ENCODE data around the gene TMUB1. TPM values are rescaled to one million over a fixed set of nuclear protein-coding genes. Genes with fewer than 3 reads are reported as not detected.
A peak's percentile ranks its signal among the peaks of the same experiment; 100 is the strongest.

TMUB1 gene
- total RNA-seq, 1 donor from 2014 or later: 14.8 TPM

DNA sequence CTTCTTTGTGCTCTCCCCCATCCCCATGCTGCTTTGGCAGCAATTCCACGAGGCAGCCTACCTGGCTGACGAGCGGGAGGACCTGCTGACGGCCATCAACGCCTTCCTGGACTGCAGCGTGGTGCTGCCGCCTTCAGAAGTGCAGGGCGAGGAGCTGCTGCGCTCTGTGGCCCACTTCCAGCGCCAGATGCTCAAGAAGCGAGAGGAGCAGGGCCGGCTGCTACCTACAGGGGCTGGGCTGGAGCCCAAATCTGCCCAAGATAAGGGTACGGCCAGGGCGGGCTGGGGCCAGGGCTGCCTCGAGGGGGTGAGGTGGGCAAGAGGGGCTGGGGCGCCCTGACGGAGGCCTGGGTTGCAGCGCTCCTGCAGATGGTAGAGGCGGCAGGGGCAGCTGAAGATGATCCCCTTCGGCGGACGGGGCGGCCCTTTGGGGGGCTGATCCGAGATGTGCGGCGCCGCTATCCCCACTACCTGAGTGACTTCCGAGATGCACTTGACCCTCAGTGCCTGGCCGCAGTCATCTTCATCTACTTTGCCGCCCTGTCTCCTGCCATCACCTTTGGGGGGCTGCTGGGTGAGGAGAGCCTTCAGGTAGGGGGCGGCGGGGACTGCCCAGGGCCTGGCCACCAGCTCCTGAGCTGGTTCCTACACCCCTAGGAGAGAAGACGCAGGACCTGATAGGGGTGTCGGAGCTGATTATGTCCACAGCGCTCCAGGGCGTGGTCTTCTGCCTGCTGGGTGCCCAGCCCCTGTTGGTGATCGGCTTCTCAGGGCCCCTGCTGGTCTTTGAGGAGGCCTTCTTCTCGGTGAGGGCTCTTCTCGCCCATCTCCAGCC is 12.0 kb downstream of the TMUB1 start:
- DNase-seq (ENCODE audit: low read depth in 2 of 2): no peak

DNA sequence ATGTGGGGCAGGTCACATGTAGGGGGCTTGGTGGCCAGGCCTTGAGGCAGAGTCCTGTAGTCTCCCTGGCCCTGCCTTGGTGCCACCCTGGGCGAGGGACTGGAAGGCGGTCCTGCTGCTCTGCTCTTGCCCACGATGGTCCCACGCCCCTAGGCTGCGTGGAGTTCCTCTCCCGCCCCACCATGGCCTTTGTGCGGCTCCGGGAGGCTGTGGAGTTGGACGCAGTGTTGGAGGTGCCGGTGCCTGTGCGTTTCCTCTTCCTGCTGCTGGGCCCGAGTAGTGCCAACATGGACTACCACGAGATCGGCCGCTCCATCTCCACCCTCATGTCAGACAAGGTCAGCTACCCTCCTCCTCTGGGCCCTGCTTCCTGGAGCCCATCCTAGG is 12.7 kb downstream of the TMUB1 start:
- no peak for DNase-seq (ENCODE audit: low read depth in 2 of 2)

DNA sequence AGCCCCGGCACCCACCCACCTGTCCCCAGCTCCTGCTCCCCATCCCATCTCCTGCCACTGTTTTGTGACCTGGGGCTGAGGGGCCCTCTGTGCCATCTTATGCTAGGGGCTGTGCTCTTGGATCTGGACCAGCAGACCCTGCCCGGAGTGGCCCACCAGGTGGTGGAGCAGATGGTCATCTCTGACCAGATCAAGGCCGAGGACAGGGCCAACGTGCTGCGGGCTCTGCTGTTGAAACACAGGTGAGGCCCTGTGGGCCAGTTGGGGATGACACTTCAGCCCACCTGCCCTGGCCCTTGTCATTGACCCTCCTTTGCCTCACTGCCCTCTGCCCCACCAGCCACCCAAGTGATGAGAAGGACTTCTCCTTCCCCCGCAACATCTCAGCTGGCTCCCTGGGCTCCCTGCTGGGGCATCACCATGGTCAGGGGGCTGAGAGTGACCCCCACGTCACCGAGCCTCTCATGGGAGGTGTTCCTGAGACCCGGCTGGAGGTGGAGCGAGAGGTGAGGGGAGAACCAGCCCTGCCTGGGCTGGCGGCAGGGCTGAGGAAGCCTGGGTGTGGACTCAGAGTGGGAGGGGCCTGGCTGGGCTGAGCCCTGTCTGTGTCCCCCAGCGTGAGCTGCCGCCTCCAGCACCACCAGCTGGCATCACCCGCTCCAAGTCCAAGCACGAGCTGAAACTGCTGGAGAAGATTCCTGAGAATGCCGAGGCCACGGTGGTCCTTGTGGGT is 13.3 kb downstream of the TMUB1 start:
- no peak for DNase-seq (ENCODE audit: low read depth in 2 of 2)

DNA sequence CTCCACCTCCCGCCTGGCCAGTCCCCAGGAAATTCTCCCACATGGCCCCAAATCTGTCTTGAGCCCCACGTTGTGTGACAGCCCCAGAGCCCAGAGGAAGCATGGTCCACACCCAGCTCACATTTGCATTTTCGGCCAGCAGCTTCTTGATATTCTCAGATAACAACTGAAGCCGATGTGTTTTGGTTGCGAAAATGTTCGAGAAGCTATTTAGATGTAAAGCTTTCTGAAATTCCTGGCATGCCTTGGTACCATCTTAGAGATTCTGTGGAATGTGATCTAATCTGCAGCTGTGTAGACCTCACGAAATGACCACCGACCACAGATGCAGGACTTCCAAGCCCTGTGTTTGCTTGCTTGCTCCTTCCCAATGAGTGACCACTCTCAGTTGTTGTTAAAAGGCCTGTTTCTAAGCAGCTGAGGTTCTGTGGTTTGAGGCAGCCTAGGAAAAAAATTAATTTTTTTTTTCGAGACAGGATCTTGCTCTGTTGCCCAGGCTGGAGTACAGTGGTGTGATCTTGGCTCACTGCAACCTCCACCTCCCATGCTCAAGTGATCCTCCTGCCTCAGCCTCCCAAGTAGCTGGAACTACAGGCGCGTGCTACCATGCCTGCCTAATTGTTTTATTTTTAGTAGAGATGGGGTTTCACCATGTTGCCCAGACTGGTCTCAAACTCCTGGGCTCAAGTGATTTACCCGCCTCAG is 15.1 kb downstream of the TMUB1 start:
- no peak for DNase-seq (ENCODE audit: low read depth in 2 of 2)

DNA sequence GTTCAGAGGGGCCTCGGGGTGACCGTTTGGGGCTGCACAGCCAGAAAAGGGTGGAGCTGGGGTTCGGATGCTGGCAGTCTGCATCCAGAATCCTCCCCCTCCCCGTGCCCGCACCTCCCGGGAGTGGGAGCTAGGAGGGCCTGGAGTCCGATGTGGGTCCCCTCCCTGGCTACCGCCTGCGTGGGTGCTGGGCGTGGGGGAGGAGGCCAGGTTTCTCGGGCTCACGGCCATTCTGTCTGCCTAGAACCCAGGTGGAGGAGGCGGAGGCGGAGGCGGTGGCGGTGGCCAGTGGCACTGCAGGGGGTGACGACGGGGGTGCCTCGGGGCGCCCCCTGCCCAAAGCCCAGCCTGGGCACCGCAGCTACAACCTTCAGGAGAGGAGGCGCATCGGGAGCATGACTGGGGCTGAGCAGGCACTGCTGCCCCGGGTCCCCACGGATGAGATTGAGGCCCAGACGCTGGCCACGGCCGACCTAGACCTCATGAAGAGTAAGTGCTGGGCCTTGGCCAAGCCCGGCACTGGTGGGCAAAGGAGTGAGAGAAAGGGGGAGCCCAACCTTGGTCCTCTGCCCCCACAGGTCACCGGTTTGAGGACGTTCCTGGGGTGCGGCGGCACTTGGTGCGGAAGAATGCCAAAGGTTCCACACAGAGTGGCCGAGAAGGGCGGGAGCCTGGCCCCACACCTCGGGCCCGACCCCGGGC is 16.9 kb downstream of the TMUB1 start:
- DNase-seq (ENCODE audit: low read depth in 2 of 2): no peak

DNA sequence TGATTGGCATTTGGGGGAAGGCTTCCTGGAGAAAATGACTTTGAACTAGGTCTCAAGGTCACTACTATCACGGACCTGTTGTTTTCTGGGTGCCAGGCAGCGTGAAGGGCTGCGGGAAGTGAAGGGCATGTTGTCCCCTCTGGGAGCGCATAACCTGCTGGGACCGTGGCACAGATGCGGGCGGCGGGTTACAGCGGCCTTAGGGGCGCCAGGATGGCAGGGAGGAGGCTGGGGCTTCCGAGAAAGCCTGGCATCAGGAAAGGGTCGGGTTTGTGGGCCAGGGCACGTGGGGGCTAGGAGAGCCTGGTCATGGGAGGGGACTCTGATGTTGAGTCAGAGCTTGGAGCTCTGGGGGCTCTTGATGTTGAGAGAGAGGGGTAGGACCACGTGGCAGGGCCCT is 17.8 kb downstream of the TMUB1 start:
- DNase-seq (ENCODE audit: low read depth in 2 of 2): no peak

DNA sequence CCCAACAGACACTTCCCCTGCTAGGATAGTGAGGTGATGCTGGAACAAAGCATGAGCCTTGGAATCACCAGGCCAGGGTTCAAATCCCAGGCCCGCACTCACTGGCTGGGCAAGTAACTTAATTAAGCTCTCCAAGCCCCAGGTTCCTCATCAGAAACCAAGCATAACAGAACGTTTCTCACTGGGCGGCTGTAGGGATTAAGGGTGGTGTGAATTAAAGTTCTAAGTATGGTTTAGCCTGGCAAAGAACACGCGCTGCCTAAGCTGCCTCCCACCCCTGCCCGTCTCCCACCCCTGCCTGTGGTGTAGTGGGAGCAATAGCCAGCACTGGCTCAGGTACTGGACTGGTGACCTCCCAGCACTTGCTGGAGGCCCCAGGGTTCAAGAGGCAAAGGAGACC is 18.3 kb downstream of the TMUB1 start:
- DNase-seq (ENCODE audit: low read depth in 2 of 2): no peak

DNA sequence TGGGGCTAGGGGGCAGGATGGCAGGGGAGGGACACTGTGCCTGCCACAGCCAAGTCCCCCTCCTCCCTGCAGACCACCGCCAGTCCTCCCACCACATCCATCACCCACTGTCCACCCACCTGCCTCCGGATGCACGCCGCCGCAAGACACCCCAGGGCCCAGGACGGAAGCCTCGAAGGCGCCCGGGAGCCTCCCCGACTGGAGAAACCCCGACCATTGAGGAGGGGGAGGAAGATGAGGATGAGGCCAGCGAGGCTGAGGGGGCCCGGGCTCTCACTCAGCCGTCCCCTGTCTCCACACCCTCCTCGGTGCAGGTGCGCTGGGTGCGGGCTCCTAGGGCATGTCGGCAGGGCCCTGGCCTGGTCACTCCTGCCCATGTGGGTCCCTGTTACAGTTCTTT is 18.8 kb downstream of the TMUB1 start:
- no peak for DNase-seq (ENCODE audit: low read depth in 2 of 2)

DNA sequence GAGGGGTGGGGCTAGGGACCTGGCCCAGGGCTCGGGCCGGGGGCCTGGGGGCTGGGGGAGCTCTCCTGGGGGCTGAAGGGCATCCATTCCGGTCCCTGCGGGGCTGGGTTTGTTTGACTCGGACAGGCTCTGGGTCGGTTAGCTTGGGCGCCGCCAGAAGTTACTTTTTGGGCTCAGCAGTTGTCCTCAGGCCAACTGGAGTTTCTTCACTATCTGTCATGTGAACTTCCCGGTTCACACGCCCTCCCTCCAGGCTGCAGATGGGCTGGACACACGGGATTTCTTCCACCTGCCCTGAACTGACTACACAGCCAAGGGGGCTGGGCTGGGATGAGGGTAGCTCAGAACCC is 20.1 kb downstream of the TMUB1 start:
- DNase-seq (ENCODE audit: low read depth in 2 of 2): no peak

DNA sequence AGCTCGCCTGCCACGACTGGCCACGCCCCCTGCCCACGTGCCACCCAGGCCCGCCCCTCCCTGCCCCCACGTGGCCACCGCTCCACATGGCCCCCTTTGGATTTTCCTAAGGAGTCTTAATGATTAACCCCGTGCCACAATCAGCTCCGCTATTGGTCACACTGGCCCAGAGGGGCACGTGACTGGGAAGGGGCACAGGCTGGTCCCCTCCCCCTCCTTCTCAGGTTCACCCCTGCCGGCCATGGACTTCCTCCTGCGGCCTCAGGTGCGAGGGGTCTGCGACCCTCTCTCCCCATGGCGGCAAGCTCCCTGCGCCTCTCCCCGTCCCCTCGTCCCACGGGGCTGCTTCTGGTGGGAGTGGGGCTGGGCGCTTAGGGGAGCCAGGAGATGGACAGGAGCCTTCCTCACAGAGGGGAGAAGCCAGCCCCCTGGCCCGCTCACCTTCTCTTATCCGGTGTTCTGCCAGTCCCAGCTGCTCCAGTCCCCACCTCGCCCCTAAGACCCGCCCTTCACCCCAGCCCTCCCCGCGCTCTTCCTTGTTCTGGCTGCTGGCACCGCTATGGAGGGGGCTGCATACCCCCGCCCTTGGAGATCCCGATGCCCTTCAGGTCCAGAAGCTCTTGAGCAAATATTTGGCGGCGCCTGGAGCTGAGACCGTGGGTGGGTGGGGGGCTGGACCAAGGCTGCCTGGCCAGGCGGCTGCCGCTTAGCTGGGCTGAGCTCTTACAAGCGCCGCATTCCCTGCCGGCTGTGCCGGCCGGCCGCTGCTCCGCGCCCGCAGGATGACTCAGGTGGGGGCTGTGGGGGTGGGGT is 20.7 kb downstream of the TMUB1 start:
- DNase-seq (ENCODE audit: low read depth in 2 of 2): no peak

DNA sequence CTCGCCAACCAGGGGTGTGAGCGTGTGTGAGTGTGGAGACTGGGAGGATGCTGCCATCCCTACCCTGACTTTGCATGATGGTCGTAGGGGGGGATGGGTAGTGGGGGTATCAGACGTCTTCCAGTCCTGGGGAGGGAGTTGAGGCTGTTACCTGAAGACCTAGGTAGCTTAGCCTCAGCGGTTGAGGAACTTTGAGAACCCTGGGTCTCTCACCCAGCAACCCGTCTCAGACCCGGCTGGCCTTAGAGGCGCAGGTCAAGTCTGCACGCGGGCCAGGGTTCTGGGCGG is 21.2 kb downstream of the TMUB1 start:
- DNase-seq (ENCODE audit: low read depth in 2 of 2): no peak

DNA sequence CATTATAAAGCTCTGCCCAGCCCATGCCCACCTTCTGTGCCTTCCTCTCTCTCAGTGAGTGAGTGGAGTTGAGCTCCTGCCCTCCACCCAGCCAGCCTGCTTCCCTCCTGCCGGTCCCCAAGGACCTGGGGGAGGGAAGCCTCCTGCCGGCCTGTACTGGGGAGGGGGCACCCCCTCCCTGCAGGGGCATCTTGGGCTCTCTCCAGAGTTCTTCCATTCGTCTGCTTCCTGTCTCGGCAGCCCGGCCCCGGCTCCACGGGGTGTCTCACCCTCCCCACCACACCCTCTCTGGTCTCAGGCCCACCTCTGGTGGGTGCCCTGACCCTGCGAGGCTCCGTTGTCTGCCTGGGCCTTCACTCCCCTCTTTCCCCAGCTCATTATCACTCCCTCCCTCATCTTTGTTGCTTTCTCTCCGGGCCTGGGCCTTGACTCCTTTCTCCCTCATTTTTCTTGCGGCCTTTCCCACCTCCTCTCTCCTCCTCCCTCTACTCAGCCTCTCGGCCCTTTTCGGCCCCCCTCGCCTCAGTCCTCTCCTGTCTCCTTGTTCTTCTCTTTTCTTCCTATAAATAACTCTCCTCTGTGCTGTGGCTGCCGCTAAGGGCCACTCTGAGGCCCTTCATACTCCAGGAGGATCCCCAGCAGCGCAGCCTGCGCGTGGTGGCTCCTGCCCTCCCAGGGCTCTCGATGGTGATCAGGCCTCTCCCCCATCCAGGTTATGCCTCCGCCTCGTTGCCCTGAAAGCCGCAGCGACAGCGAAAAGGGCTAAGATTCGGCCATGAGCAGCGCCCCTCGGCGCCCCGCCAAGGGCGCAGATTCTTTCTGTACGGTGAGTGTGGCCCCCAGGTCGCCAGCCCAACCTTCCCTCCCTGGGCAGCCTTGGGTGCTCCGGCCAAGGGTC is 21.8 kb downstream of the TMUB1 start:
- no peak for DNase-seq (ENCODE audit: low read depth in 2 of 2)

DNA sequence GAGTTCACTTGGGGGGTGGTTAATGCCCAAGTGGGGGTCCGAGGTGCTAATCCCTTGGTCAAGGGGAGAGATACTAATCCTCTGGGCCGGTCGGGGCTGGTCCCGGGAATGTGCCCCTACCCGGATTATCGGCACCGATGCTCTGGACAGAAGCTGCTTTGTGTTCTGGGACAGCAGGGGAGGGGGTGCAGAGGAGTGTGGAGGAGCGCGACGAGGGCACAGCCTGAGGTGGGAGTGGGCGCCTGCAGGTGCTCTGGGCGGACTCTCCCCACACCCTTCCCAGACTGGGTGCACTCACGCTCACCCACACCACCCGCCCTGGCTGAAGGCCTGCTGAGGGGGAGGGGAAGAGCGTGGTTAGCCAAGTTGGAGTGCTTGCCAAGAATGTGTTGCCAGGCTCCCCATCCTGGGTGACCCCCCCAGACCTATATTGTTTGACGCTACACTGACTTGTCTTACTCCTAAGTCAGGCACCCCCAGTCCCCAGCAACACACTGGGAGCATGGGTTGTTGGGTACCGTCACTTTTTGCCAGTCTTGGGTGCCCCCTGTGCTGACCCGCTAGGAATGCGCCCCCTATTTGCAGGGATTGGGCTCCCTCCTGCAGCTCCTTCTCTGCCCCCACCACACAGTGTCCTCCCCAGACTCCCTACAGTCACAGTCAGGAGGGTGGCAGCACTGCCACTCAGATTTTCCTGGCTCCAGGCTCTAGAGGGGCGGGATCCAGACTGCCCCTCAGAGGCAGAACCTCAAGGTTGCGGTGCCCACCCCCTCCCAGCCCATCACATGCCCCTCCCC is 22.7 kb downstream of the TMUB1 start:
- DNase-seq (ENCODE audit: low read depth in 2 of 2): peak in 1 of 2 donors; percentile 41

DNA sequence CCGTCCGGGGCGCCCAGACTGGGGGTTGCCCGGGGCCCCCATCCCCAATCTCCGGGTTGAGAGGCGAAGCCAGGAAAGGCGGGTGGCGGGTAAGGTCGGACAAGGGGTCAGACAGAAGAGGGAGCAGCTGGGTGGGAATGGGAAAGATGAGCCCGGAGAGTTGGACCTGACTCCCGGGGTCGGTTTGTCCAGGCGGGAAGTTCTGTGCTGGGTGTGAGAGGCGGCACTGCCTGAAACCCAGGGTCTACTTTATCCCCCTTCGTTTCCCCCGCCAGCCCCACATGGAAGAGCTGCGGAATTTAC is 23.2 kb downstream of the TMUB1 start:
- DNase-seq (ENCODE audit: low read depth in 2 of 2): peak in 1 of 2 donors; percentile 14

DNA sequence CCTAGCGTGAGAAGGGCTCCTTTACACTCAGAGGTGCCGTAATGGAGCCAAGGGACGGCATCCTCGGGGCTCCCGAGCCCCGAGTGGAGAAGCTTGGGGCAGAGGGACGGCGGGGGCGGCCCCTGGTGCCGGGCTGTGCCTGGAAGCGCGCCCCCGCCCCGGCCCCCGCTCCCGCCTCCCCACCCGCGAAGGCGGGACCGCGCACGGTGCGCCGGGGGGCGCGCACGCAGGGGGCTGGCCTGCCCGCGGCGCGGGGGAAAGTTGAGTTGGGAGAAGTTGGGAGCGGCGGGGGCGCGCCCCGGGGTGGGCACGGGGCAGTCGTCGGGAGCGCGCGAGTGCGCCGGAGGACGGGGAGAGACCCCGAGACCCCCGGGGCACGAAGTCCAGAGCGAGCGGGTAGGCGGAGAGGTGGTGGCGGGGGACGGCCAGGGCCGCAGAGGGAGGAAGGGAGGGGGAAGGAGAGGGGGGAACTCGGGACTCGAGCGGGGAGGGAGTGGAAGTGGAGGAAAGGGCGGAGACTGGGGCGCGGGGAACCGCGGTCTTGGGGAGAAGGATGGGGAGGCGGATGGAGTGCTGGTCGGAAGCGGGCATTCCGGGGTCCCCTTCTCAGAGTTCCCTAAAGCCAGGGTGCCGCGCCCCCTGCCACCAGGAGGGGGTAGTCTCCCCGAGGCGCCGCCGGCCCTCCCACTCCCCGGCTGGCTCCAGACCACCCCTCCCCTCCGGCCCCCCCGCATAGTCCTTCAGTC is 23.8 kb downstream of the TMUB1 start, which contains the start of gene SLC4A2:
SLC4A2 (plus strand) TSS at position 223 of the 746 bp plus-strand sequence. CDS start 2,399 bp downstream, outside the sequence.
- peak in 1 of 2 donors; percentile 81 for DNase-seq (ENCODE audit: low read depth in 2 of 2)

DNA sequence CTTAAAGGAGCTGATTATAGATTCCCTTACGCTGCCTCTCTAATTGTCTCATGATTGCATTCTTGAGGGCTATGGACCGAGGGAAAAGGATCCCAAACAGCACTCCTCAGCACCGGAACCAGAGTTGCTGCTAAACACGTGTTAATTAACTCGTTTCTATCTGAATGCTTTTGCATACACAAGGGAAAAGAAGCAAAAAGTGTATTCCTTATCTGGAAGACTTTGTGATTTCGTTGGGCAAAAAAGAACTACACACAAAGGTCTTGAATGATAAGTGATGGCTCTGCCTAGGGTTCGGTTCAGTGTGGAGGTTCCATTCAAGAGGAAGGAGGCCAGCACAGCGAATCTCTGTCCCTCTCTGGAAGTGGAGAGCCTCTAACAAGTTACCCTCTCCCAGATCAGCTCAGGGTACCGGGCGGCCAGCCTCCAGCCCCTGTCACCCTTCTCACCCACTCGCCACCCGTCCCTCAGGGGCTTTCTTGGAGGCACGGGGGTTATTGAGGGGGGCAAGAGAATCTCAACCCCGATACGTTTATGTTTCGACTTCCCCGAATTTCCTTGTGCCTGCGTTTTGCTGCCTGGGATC is 24.4 kb downstream of the TMUB1 start:
- DNase-seq (ENCODE audit: low read depth in 2 of 2): peak in 1 of 2 donors; percentile 23

DNA sequence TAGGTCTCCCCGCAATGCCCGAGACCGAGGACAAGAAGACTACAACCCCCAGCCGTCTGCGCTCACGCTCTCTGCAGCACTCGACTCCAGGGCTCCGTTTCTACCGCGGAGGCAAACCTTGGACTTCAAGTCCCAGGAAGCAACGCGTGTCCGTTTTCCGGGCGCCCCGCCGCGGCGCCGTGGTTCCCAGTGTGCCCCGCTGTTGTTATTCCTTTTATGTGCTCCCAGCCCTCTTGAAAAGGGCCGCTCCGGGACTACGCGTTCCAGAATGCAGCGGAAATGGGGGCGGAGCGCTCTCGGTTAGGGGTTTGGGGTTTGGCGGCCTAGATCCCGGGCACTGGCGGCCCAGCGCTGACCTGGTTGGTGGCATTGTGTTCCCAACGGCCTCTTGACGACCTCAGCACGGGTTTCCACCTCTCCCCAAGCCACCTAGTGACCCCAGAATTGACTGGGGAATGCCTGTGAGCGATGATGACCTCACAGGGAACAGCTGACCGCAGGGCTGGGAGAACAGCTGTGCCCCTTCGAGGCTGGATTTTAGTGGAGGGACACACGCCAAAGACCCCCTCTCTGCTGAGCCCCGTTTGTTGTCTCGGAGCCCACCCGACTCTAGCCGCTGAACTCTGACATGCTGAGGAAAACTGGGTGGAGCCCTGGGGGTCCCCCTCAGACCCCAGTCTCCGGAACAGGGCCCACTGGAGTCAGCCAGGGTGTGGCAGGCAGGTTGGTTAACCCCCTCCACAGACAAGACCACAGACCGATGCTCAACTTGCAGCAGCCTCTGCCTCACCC is 25.1 kb downstream of the TMUB1 start:
- DNase-seq (ENCODE audit: low read depth in 2 of 2): peak; percentile 99 to 100
